Stimulated activated CD4-positive, alpha-beta T cell treated with anti-CD3 and anti-CD28 coated beads, Interleukin-4, amount 100 ng/mL, for 48 hours (primary cell): Measurements from ENCODE around the gene SRA1.
"Not testable (repeated sequence)": the region's sequence is repeated elsewhere in the genome, so short reads cannot be mapped to it uniquely, and the experiment has no call there.

Experiments
- DNase-seq, 2 donors: peaks; one replicate each; pipeline ENCODE4 v3.0.0-alpha.2; 2020; ENCODE audit warnings: low read depth in 2 of 2

The SRA1 gene

GRCh38 chr5:140557136-140557805 lies at the start of gene SRA1:
Gene SRA1 (minus strand): TSS chr5:140557473. CDS start chr5:140557452, 21 bp downstream.
- peak; percentile 78 to 87 for DNase-seq

- no peak for DNase-seq
These were observed 49.8 kb upstream of the SRA1 start for GRCh38 chr5:140607031-140607430.

- DNase-seq: no peak
These were observed 48.6 kb upstream of the SRA1 start for GRCh38 chr5:140605879-140606278.

GRCh38 chr5:140603734-140604133 lies 46.5 kb upstream of the SRA1 start:
- DNase-seq: no peak

GRCh38 chr5:140603446-140603698 lies 46.1 kb upstream of the SRA1 start:
- not testable (repeated sequence) for DNase-seq

- DNase-seq: no peak
These were observed 44.9 kb upstream of the SRA1 start for GRCh38 chr5:140602147-140602546.

GRCh38 chr5:140600096-140600495 lies 42.8 kb upstream of the SRA1 start:
- DNase-seq: no peak

GRCh38 chr5:140598836-140599235 lies 41.6 kb upstream of the SRA1 start:
- no peak for DNase-seq

- no peak for DNase-seq
These were observed 39.1 kb upstream of the SRA1 start for GRCh38 chr5:140596321-140596741.

GRCh38 chr5:140595538-140596300 lies 38.4 kb upstream of the SRA1 start:
- no peak for DNase-seq

- no peak for DNase-seq
These were observed 36.9 kb upstream of the SRA1 start for GRCh38 chr5:140594169-140594568.

- not testable (repeated sequence) for DNase-seq
These were observed 35.8 kb upstream of the SRA1 start for GRCh38 chr5:140593070-140593469.

GRCh38 chr5:140591747-140592372 lies 34.6 kb upstream of the SRA1 start:
- DNase-seq: no peak

- no peak for DNase-seq
These were observed 33.6 kb upstream of the SRA1 start for GRCh38 chr5:140590861-140591260.

GRCh38 chr5:140588311-140589070 lies 31.2 kb upstream of the SRA1 start:
- no peak for DNase-seq

GRCh38 chr5:140587495-140587894 lies 30.2 kb upstream of the SRA1 start:
- DNase-seq: no peak

GRCh38 chr5:140579188-140579747 lies 22.0 kb upstream of the SRA1 start:
- not testable (repeated sequence) for DNase-seq

GRCh38 chr5:140576776-140577201 lies 19.5 kb upstream of the SRA1 start:
- no peak for DNase-seq

- no peak for DNase-seq
These were observed 18.0 kb upstream of the SRA1 start for GRCh38 chr5:140575309-140575708.

- DNase-seq: no peak
These were observed 16.9 kb upstream of the SRA1 start for GRCh38 chr5:140574165-140574564.

- no peak for DNase-seq
These were observed 16.4 kb upstream of the SRA1 start for GRCh38 chr5:140573683-140574082.

- no peak for DNase-seq
These were observed 13.8 kb upstream of the SRA1 start for GRCh38 chr5:140571105-140571504.
